C4-2B (cell line): ENCODE results near the gene OR5AP2.

Experiments used
- ZFX ChIP-seq: fragments of 450-650 bp; IDR thresholded peaks from 2 replicates; pipeline ENCODE4 v1.6.1; 2017
- TF ChIP-seq, protein P1 (sequence below): fragments of 450-650 bp; conservative IDR thresholded peaks from 2 replicates; pipeline ENCODE4 v1.5.1; 2017; ENCODE audit warnings: mild to moderate bottlenecking

DNA sequence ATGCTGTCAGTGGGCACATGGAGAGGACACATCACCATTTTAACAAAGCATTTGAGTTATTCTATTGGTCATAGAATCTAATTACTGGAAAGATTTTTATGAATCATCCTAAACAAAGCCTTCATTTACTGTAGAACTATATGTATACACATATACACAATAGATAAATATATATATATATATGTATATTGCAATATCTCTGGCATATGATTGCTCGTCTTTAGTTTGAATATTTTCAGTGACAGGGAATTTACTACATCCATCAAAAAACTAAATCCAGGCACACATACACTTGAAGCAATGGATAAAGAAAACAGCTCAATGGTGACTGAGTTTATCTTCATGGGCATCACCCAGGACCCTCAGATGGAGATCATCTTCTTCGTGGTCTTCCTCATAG lies 21.1 kb upstream of the OR5AP2 start, which contains the start of gene OR5AR1:
- TF ChIP-seq ZFX = no peak
- TF ChIP-seq, protein P1, sequence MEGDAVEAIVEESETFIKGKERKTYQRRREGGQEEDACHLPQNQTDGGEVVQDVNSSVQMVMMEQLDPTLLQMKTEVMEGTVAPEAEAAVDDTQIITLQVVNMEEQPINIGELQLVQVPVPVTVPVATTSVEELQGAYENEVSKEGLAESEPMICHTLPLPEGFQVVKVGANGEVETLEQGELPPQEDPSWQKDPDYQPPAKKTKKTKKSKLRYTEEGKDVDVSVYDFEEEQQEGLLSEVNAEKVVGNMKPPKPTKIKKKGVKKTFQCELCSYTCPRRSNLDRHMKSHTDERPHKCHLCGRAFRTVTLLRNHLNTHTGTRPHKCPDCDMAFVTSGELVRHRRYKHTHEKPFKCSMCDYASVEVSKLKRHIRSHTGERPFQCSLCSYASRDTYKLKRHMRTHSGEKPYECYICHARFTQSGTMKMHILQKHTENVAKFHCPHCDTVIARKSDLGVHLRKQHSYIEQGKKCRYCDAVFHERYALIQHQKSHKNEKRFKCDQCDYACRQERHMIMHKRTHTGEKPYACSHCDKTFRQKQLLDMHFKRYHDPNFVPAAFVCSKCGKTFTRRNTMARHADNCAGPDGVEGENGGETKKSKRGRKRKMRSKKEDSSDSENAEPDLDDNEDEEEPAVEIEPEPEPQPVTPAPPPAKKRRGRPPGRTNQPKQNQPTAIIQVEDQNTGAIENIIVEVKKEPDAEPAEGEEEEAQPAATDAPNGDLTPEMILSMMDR = no peak
